ENCODE data around the gene CELSR1. TPM values are rescaled to one million over a fixed set of nuclear protein-coding genes. Genes with fewer than 3 reads are reported as not detected.
"Not testable (repeated sequence)": the region's sequence is repeated elsewhere in the genome, so short reads cannot be mapped to it uniquely, and the experiment has no call there.

CELSR1 gene
- total and polyA plus RNA-seq, 2 donors from 2014 or later, result 15.7 to 49.9 TPM

DNA sequence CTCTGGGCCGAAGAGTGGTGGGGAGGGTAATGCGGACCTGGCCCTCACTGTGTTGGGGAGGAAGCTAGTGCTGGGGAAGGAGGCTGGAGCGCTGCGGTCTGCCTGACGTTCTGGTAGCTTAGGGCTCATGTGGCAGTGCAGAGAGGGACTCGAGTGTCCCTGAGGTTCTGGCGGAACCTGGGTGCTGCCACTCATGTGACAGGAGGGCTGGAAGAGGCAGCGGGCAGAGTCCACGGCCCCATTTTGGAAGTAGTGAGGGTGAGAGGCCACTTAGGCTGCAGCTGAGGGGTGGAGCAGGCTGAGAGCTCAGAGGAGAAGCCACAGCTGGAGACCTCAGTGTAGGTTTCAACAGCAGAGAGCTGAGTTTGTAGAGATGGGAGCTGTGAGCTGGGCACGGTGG is 218.1 kb downstream of the CELSR1 start:
- H3K27ac ChIP-seq (ENCODE audit: low read depth in 2 of 2, low read length in 2 of 2), result no peak overlapping the region
- no peaks in the 10 kb centered on the region for H3K4me1 ChIP-seq (ENCODE audit: control insufficient read depth in 2 of 3, insufficient read depth in 2 of 3, low read depth in 1 of 3, low read length in 3 of 3)
- no peaks in the 10 kb centered on the region for H3K36me3 ChIP-seq (ENCODE audit: control insufficient read depth in 2 of 3, insufficient read depth in 3 of 3, low read length in 3 of 3)
- H3K9ac ChIP-seq (ENCODE audit: low read length in 3 of 3), result no peak overlapping the region
- no peak overlapping the region for H3K4me3 ChIP-seq (ENCODE audit: low read length in 3 of 3)
- no peaks in the 10 kb centered on the region for H3K9me3 ChIP-seq (ENCODE audit: control insufficient read depth in 2 of 3, insufficient read depth in 1 of 3, low read length in 3 of 3)
- TF ChIP-seq, protein P1, sequence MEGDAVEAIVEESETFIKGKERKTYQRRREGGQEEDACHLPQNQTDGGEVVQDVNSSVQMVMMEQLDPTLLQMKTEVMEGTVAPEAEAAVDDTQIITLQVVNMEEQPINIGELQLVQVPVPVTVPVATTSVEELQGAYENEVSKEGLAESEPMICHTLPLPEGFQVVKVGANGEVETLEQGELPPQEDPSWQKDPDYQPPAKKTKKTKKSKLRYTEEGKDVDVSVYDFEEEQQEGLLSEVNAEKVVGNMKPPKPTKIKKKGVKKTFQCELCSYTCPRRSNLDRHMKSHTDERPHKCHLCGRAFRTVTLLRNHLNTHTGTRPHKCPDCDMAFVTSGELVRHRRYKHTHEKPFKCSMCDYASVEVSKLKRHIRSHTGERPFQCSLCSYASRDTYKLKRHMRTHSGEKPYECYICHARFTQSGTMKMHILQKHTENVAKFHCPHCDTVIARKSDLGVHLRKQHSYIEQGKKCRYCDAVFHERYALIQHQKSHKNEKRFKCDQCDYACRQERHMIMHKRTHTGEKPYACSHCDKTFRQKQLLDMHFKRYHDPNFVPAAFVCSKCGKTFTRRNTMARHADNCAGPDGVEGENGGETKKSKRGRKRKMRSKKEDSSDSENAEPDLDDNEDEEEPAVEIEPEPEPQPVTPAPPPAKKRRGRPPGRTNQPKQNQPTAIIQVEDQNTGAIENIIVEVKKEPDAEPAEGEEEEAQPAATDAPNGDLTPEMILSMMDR (IDR thresholded peaks at IDR 0.05; ENCODE audit: borderline replicate concordance, extremely low read depth, insufficient read depth), result no peak
- H3K27me3 ChIP-seq (ENCODE audit: control insufficient read depth, insufficient read depth, low read length), result no peaks in the 10 kb centered on the region
- intact Hi-C loops (cut with DNase I), result no loop called here
- DNase-seq, result no peak
- no peak for FAIRE-seq

DNA sequence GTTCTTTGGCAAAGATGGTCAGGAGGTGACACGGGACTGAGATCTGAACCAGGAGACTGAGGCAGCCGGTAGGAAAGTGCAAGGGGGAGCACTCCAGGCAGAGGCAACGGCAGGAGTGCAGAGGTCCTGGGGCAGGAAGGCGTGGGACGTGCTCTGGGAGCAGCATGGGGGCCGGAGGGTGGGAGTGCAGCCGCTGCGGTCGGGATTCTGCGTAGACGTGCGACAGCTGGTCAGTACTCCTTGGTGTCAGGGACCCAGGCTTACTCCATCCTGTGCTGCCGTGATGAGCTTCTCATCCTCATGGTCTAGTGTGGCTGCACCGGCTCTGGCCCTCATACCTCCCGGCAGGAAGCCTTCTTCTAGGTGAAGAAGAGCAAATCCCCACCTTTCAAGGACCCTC is 218.8 kb downstream of the CELSR1 start:
- intact Hi-C loops (cut with DNase I), result no loop called here
- Histone ChIP-seq H3K36me3 (ENCODE audit: control insufficient read depth in 2 of 3, insufficient read depth in 3 of 3, low read length in 3 of 3) (no peaks in the 10 kb centered on the region), H3K9me3 (ENCODE audit: control insufficient read depth in 2 of 3, insufficient read depth in 1 of 3, low read length in 3 of 3) (no peaks in the 10 kb centered on the region), H3K27ac (ENCODE audit: low read depth in 2 of 2, low read length in 2 of 2) (no peak overlapping the region), H3K9ac (ENCODE audit: low read length in 3 of 3) (no peak overlapping the region), H3K4me3 (ENCODE audit: low read length in 3 of 3) (no peak overlapping the region), H3K27me3 (ENCODE audit: control insufficient read depth, insufficient read depth, low read length) (no peaks in the 10 kb centered on the region), H3K4me1 (ENCODE audit: control insufficient read depth in 2 of 3, insufficient read depth in 2 of 3, low read depth in 1 of 3, low read length in 3 of 3) (no peaks in the 10 kb centered on the region)
- DNase-seq, result no peak
- no peak for FAIRE-seq
- TF ChIP-seq, protein P1 (IDR thresholded peaks at IDR 0.05; ENCODE audit: borderline replicate concordance, extremely low read depth, insufficient read depth), result no peak

DNA sequence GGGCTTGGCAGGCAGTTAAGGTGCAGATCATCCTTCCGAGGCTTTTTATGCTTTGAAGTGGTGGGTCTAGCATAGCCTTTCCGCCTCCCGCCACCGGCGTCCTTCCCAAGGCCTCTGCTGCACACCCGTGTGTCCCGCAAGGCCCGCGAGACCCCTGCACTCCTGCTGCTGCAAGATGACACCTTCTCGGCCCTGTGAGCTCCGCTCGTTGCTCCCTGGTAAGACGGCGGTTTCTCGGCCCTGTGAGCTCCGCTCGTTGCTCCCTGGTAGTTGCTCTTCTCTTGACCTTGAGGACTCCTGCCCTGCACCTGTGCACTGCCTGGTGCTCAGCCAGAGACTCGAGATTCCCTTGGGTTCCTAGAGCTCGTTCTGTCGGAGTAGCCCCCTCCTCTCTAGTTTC is 219.8 kb downstream of the CELSR1 start:
- intact Hi-C loops (cut with DNase I), result no loop called here
- TF ChIP-seq, protein P1 (IDR thresholded peaks at IDR 0.05; ENCODE audit: borderline replicate concordance, extremely low read depth, insufficient read depth), result no peak

DNA sequence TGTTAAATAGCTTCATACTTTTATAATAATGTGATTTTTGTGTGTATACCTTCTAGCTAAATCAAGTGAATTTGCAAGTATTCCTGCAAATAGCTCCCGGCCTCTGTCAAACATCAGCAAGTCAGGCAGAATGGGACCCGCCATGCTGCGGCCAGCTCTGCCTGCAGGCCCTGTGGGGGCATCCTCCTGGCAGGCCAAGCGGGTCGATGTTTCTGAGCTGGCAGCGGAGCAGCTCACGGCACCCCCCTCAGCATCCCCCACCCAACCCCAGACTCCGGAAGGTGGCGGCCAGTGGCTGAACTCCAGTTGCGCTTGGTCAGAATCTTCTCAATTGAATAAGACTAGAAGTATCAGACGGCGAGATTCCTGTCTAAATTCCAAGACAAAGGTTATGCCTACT is 221.4 kb downstream of the CELSR1 start:
- intact Hi-C loops (cut with DNase I), result no loop called here
- no peak for DNase-seq
- TF ChIP-seq, protein P1 (IDR thresholded peaks at IDR 0.05; ENCODE audit: borderline replicate concordance, extremely low read depth, insufficient read depth), result no peak

More for the DNA sequence above, 219.8 kb downstream of the CELSR1 start:
- Histone ChIP-seq H3K9ac (ENCODE audit: low read length in 3 of 3) (no peak overlapping the region), H3K4me1 (ENCODE audit: control insufficient read depth in 2 of 3, insufficient read depth in 2 of 3, low read depth in 1 of 3, low read length in 3 of 3) (no peaks in the 10 kb centered on the region), H3K36me3 (ENCODE audit: control insufficient read depth in 2 of 3, insufficient read depth in 3 of 3, low read length in 3 of 3) (no peaks in the 10 kb centered on the region), H3K27ac (ENCODE audit: low read depth in 2 of 2, low read length in 2 of 2) (no peak overlapping the region), H3K27me3 (ENCODE audit: control insufficient read depth, insufficient read depth, low read length) (no peaks in the 10 kb centered on the region), H3K4me3 (ENCODE audit: low read length in 3 of 3) (no peak overlapping the region), H3K9me3 (ENCODE audit: control insufficient read depth in 2 of 3, insufficient read depth in 1 of 3, low read length in 3 of 3) (no peaks in the 10 kb centered on the region)
- DNase-seq (peak in 1 of 5 donors; percentile 65), FAIRE-seq (no peak)

DNA sequence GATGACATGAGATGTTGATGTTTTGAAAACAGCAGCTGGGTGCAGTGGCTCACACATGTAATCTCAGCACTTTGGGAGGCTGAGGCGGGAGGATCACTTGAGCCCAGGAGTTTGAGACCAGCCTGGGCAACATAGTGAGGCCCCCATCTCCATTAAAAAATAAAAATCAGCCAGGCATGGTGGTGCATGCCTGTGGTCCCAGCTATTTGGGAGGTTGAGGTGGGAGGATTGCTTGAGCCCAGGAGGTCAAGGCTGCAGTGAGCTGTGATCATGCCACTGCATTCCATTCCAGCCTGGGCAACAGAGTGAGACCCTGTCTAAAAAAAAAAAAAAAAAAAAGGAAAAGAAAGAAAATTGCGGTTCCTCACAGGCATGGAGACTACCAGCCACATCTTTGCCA is 224.6 kb downstream of the CELSR1 start:
- not testable (repeated sequence) for FAIRE-seq
- intact Hi-C loops (cut with DNase I), result loop anchor here (5.0 kb wide), 1 partner anchor 191 kb away; no protein-coding TSS in a partner anchor

More for the DNA sequence above, 221.4 kb downstream of the CELSR1 start:
- no peaks in the 10 kb centered on the region for H3K27me3 ChIP-seq (ENCODE audit: control insufficient read depth, insufficient read depth, low read length)
- no peak for FAIRE-seq
- no peaks in the 10 kb centered on the region for H3K36me3 ChIP-seq (ENCODE audit: control insufficient read depth in 2 of 3, insufficient read depth in 3 of 3, low read length in 3 of 3)
- H3K27ac ChIP-seq (ENCODE audit: low read depth in 2 of 2, low read length in 2 of 2), result no peak overlapping the region
- no peaks in the 10 kb centered on the region for H3K4me1 ChIP-seq (ENCODE audit: control insufficient read depth in 2 of 3, insufficient read depth in 2 of 3, low read depth in 1 of 3, low read length in 3 of 3)
- no peak overlapping the region for H3K4me3 ChIP-seq (ENCODE audit: low read length in 3 of 3)
- H3K9ac ChIP-seq (ENCODE audit: low read length in 3 of 3), result no peak overlapping the region
- no peaks in the 10 kb centered on the region for H3K9me3 ChIP-seq (ENCODE audit: control insufficient read depth in 2 of 3, insufficient read depth in 1 of 3, low read length in 3 of 3)

More for the DNA sequence above, 224.6 kb downstream of the CELSR1 start:
- not testable (repeated sequence) for H3K36me3 ChIP-seq (ENCODE audit: control insufficient read depth in 2 of 3, insufficient read depth in 3 of 3, low read length in 3 of 3); H3K9me3 ChIP-seq (ENCODE audit: control insufficient read depth in 2 of 3, insufficient read depth in 1 of 3, low read length in 3 of 3); H3K4me3 ChIP-seq (ENCODE audit: low read length in 3 of 3); H3K4me1 ChIP-seq (ENCODE audit: control insufficient read depth in 2 of 3, insufficient read depth in 2 of 3, low read depth in 1 of 3, low read length in 3 of 3); H3K27me3 ChIP-seq (ENCODE audit: control insufficient read depth, insufficient read depth, low read length); H3K9ac ChIP-seq (ENCODE audit: low read length in 3 of 3); H3K27ac ChIP-seq (ENCODE audit: low read depth in 2 of 2, low read length in 2 of 2)
- DNase-seq, result peak in 1 of 5 donors; percentile 15

Measured in kidney (tissue), 14 donors.